ENCODE results near the gene RPS18. TPM values are rescaled to one million over a fixed set of nuclear protein-coding genes. Genes with fewer than 3 reads are reported as not detected.

RPS18 gene
- total and polyA plus RNA-seq, 2 of the 13 experiments (the other 11 are each of a cell fraction or from before 2014, with no cell fraction given), result 3,896 to 5,806 TPM

DNA sequence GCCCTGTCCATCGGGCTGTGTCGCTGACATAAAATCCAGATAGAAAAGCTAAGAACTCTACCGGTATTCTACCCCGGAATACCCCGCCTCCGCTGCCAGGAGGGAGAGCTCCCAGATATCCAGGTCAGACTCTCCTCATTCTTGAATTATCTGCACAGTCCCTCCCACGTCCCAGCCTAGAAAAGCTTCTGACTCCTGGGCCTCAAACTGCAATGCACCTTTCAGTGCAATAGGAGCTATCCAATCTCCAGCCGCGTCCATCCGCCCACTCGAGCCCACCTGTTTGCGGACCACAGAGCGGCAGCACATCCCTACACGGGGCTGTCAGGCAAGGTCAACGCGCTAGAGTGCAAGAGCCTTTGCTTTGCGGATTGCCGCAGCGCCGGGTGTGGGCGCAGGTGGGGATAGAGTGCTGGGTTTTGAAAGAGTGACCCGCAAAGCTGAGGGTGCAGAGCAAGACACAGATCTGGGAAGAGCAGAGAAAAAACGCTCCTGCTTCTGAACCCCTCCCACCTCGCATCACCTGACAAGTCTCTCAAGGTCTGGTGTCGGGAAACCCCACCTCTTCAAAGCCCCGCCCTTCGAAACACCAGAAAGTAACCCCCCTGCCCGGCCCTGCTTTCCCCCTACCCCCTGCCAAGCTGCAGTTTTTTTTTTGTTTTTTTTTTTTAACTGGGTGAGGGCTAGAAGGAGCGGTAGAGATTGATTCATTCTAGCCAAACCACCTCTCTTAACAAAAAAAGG is 40.7 kb downstream of the RPS18 start (continued):
- TF ChIP-seq ZNF687 (CRISPR knock-in tag; IDR thresholded peaks at IDR 0.05) (peak; percentile 72), MED1 (CRISPR knock-in tag; IDR thresholded peaks at IDR 0.05) (peak; percentile 32; the same call in 1 of the 2 replicates), NKX3-1 (CRISPR knock-in tag; IDR thresholded peaks at IDR 0.05) (no peak), ZNF788 (CRISPR knock-in tag; IDR thresholded peaks at IDR 0.05; ENCODE audit: borderline replicate concordance) (peak; percentile 84), ZNF772 (CRISPR knock-in tag; IDR thresholded peaks at IDR 0.05) (peak; percentile 77; the same call in 1 of the 2 replicates), TAF15 (IDR thresholded peaks at IDR 0.05; ENCODE audit: low read depth, low read length, poor library complexity, severe bottlenecking) (no peak), ZNF563 (CRISPR knock-in tag; IDR thresholded peaks at IDR 0.05) (peak; percentile 60; the same call in 1 of the 2 replicates)
- TF ChIP-seq, protein P1, sequence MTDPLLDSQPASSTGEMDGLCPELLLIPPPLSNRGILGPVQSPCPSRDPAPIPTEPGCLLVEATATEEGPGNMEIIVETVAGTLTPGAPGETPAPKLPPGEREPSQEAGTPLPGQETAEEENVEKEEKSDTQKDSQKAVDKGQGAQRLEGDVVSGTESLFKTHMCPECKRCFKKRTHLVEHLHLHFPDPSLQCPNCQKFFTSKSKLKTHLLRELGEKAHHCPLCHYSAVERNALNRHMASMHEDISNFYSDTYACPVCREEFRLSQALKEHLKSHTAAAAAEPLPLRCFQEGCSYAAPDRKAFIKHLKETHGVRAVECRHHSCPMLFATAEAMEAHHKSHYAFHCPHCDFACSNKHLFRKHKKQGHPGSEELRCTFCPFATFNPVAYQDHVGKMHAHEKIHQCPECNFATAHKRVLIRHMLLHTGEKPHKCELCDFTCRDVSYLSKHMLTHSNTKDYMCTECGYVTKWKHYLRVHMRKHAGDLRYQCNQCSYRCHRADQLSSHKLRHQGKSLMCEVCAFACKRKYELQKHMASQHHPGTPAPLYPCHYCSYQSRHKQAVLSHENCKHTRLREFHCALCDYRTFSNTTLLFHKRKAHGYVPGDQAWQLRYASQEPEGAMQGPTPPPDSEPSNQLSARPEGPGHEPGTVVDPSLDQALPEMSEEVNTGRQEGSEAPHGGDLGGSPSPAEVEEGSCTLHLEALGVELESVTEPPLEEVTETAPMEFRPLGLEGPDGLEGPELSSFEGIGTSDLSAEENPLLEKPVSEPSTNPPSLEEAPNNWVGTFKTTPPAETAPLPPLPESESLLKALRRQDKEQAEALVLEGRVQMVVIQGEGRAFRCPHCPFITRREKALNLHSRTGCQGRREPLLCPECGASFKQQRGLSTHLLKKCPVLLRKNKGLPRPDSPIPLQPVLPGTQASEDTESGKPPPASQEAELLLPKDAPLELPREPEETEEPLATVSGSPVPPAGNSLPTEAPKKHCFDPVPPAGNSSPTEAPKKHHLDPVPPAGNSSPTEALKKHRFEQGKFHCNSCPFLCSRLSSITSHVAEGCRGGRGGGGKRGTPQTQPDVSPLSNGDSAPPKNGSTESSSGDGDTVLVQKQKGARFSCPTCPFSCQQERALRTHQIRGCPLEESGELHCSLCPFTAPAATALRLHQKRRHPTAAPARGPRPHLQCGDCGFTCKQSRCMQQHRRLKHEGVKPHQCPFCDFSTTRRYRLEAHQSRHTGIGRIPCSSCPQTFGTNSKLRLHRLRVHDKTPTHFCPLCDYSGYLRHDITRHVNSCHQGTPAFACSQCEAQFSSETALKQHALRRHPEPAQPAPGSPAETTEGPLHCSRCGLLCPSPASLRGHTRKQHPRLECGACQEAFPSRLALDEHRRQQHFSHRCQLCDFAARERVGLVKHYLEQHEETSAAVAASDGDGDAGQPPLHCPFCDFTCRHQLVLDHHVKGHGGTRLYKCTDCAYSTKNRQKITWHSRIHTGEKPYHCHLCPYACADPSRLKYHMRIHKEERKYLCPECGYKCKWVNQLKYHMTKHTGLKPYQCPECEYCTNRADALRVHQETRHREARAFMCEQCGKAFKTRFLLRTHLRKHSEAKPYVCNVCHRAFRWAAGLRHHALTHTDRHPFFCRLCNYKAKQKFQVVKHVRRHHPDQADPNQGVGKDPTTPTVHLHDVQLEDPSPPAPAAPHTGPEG (CRISPR knock-in tag; IDR thresholded peaks at IDR 0.05), result 0 out of 2 replicates have a peak, but pooled peaks have one; percentile 53
- TF ChIP-seq, protein P2, sequence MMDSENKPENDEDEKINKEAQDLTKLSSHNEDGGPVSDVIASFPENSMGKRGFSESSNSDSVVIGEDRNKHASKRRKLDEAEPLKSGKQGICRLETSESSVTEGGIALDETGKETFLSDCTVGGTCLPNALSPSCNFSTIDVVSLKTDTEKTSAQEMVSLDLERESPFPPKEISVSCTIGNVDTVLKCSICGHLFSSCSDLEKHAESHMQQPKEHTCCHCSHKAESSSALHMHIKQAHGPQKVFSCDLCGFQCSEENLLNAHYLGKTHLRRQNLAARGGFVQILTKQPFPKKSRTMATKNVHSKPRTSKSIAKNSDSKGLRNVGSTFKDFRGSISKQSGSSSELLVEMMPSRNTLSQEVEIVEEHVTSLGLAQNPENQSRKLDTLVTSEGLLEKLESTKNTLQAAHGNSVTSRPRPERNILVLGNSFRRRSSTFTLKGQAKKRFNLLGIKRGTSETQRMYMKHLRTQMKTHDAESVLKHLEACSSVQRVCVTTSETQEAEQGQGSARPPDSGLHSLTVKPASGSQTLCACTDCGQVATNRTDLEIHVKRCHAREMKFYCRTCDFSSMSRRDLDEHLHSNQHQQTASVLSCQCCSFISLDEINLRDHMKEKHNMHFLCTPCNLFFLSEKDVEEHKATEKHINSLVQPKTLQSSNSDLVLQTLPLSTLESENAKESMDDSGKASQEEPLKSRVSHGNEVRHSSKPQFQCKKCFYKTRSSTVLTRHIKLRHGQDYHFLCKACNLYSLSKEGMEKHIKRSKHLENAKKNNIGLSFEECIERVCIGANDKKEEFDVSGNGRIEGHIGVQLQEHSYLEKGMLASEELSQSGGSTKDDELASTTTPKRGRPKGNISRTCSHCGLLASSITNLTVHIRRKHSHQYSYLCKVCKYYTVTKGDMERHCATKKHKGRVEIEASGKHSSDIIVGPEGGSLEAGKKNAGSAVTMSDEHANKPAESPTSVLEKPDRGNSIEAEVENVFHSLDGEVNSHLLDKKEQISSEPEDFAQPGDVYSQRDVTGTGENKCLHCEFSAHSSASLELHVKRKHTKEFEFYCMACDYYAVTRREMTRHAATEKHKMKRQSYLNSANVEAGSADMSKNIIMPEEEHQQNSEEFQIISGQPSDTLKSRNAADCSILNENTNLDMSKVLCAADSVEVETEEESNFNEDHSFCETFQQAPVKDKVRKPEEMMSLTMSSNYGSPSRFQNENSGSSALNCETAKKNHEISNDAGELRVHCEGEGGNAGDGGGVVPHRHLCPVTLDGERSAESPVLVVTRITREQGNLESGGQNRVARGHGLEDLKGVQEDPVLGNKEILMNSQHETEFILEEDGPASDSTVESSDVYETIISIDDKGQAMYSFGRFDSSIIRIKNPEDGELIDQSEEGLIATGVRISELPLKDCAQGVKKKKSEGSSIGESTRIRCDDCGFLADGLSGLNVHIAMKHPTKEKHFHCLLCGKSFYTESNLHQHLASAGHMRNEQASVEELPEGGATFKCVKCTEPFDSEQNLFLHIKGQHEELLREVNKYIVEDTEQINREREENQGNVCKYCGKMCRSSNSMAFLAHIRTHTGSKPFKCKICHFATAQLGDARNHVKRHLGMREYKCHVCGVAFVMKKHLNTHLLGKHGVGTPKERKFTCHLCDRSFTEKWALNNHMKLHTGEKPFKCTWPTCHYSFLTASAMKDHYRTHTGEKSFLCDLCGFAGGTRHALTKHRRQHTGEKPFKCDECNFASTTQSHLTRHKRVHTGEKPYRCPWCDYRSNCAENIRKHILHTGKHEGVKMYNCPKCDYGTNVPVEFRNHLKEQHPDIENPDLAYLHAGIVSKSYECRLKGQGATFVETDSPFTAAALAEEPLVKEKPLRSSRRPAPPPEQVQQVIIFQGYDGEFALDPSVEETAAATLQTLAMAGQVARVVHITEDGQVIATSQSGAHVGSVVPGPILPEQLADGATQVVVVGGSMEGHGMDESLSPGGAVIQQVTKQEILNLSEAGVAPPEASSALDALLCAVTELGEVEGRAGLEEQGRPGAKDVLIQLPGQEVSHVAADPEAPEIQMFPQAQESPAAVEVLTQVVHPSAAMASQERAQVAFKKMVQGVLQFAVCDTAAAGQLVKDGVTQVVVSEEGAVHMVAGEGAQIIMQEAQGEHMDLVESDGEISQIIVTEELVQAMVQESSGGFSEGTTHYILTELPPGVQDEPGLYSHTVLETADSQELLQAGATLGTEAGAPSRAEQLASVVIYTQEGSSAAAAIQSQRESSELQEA (CRISPR knock-in tag; IDR thresholded peaks at IDR 0.05; ENCODE audit: not compliant biosample characterization), result no peak

All from HepG2 (cell line).